ENCODE measurements around the gene TH. TPM values are rescaled to one million over a fixed set of nuclear protein-coding genes. Genes with fewer than 3 reads are reported as not detected.

Gene TH
- total RNA-seq, 1 donor from 2014 or later, result not detected

- intact Hi-C loops (cut with micrococcal nuclease), result no loop called here
These were observed 37.2 kb upstream of the TH start for GRCh38 chr11:2208691-2209369.

- intact Hi-C loops (cut with micrococcal nuclease), result no loop called here
These were observed 36.4 kb upstream of the TH start for GRCh38 chr11:2207773-2208621.

- intact Hi-C loops (cut with micrococcal nuclease), result no loop called here
These were observed 35.6 kb upstream of the TH start for GRCh38 chr11:2207212-2207611.

- intact Hi-C loops (cut with micrococcal nuclease), result no loop called here
These were observed 34.5 kb upstream of the TH start for GRCh38 chr11:2205981-2206690.

GRCh38 chr11:2205214-2205720 is 33.7 kb upstream of the TH start:
- intact Hi-C loops (cut with micrococcal nuclease), result no loop called here

GRCh38 chr11:2204361-2205213 is 33.0 kb upstream of the TH start:
- intact Hi-C loops (cut with micrococcal nuclease), result no loop called here

GRCh38 chr11:2203440-2204259 is 32.0 kb upstream of the TH start:
- intact Hi-C loops (cut with micrococcal nuclease), result no loop called here

- intact Hi-C loops (cut with micrococcal nuclease), result no loop called here
These were observed 31.4 kb upstream of the TH start for GRCh38 chr11:2202900-2203439.

GRCh38 chr11:2202071-2202899 is 30.7 kb upstream of the TH start:
- intact Hi-C loops (cut with micrococcal nuclease), result no loop called here

GRCh38 chr11:2201542-2201941 is 29.9 kb upstream of the TH start:
- intact Hi-C loops (cut with micrococcal nuclease), result no loop called here

GRCh38 chr11:2200957-2201519 is 29.4 kb upstream of the TH start:
- intact Hi-C loops (cut with micrococcal nuclease), result no loop called here

- intact Hi-C loops (cut with micrococcal nuclease), result no loop called here
These were observed 28.9 kb upstream of the TH start for GRCh38 chr11:2200536-2200935.

GRCh38 chr11:2199466-2200341 is 28.1 kb upstream of the TH start:
- intact Hi-C loops (cut with micrococcal nuclease), result loop anchor here (5.0 to 10.0 kb wide), 2 partner anchors 333 to 685 kb away; partner anchors contain the start of gene CDKN1C

GRCh38 chr11:2198621-2199365 is 27.2 kb upstream of the TH start:
- intact Hi-C loops (cut with micrococcal nuclease), result loop anchor here (5.0 to 10.0 kb wide), 2 partner anchors 334 to 686 kb away; partner anchors contain the start of gene CDKN1C

GRCh38 chr11:2197771-2198520 is 26.3 kb upstream of the TH start:
- intact Hi-C loops (cut with micrococcal nuclease), result loop anchor here (1.0 to 10.0 kb wide), 5 partner anchors 101 to 687 kb away; partner anchors contain the start of genes CDKN1C and TSSC4
